PC-3 (cell line): ENCODE results near the gene AUTS2.

Experiments used
- CTCF ChIP-seq: fragments of 300-600 bp; sonication (generic); conservative IDR thresholded peaks from 2 replicates; pipeline ENCODE4 v1.5.1; 2017; ENCODE audit warnings: antibody characterized with exemption, low read depth, mild to moderate bottlenecking, low read length
- EZH2 ChIP-seq: fragments of 300-600 bp; sonication (generic); IDR thresholded peaks from one replicate; pipeline ENCODE4 v1.6.1; 2017; ENCODE audit warnings: antibody characterized with exemption, mild to moderate bottlenecking, low read length; ENCODE audit not compliant: unreplicated experiment

- TF ChIP-seq CTCF (no peak), EZH2 (no peak)
Measured at GRCh38 chr7:69757981-69758430, 159.7 kb downstream of the AUTS2 start.
